GM21447 (cell line): ENCODE measurements around the gene DIO2.

ENCODE experiments used
- ATAC-seq: cut with Tn5 transposase; IDR thresholded peaks from one replicate; pipeline ENCODE4 v1.9.1; 2021; ENCODE audit not compliant: unreplicated experiment

The DIO2 gene

GRCh38 chr14:80211153-80212022 lies at the start of gene DIO2:
DIO2 (minus strand) TSS chr14:80211504; CDS start chr14:80211472, 32 bp downstream.
- peak; percentile 33 for ATAC-seq

- ATAC-seq = no peak
Observed at GRCh38 chr14:80260645-80261044, 49.3 kb upstream of the DIO2 start.

GRCh38 chr14:80239631-80240030 lies 28.3 kb upstream of the DIO2 start:
- ATAC-seq = no peak

GRCh38 chr14:80237143-80237542 lies 25.8 kb upstream of the DIO2 start:
- no peak for ATAC-seq

- no peak for ATAC-seq
Observed at GRCh38 chr14:80233470-80234089, 22.3 kb upstream of the DIO2 start.

GRCh38 chr14:80231702-80232101 lies 20.4 kb upstream of the DIO2 start:
- ATAC-seq = no peak

- ATAC-seq = no peak
Observed at GRCh38 chr14:80223696-80224465, 12.6 kb upstream of the DIO2 start.

- no peak for ATAC-seq
Observed at GRCh38 chr14:80216818-80217217, 5.5 kb upstream of the DIO2 start.

GRCh38 chr14:80215756-80216581 lies 4.7 kb upstream of the DIO2 start:
- no peak for ATAC-seq

GRCh38 chr14:80215081-80215480 lies 3.8 kb upstream of the DIO2 start:
- no peak for ATAC-seq

GRCh38 chr14:80213602-80214001 lies 2.3 kb upstream of the DIO2 start:
- no peak for ATAC-seq

- peak; percentile 62 for ATAC-seq
Observed at GRCh38 chr14:80212023-80212397, 706 bp upstream of the DIO2 start.

- ATAC-seq = no peak
Observed at GRCh38 chr14:80208461-80208860, 2.8 kb downstream of the DIO2 start.

GRCh38 chr14:80206351-80207080 lies 4.8 kb downstream of the DIO2 start:
- no peak for ATAC-seq

- no peak for ATAC-seq
Observed at GRCh38 chr14:80202888-80203562, 8.3 kb downstream of the DIO2 start.

GRCh38 chr14:80200093-80200492 lies 11.2 kb downstream of the DIO2 start:
- ATAC-seq = no peak

GRCh38 chr14:80188571-80188970 lies 22.7 kb downstream of the DIO2 start:
- ATAC-seq = no peak

GRCh38 chr14:80186301-80186800 lies 25.0 kb downstream of the DIO2 start:
- ATAC-seq = no peak

GRCh38 chr14:80176893-80177292 lies 34.4 kb downstream of the DIO2 start:
- ATAC-seq = no peak
